OCI-LY3 (cell line): ENCODE data around the gene AASDH.

Experiments
- EZH2phosphoT487 ChIP-seq: fragments of 200-600 bp; shearing (Covaris generic); IDR thresholded peaks from 2 replicates; pipeline ENCODE4 v1.6.1; 2018; ENCODE audit warnings: antibody characterized with exemption, mixed run types, low read depth
- TF ChIP-seq, protein P1 (sequence below): fragments of 200-600, 300-600 bp; sonication (generic); IDR thresholded peaks from 2 replicates; pipeline ENCODE4 v1.5.1; 2014; ENCODE audit warnings: antibody characterized with exemption, low read length, low read depth

DNA sequence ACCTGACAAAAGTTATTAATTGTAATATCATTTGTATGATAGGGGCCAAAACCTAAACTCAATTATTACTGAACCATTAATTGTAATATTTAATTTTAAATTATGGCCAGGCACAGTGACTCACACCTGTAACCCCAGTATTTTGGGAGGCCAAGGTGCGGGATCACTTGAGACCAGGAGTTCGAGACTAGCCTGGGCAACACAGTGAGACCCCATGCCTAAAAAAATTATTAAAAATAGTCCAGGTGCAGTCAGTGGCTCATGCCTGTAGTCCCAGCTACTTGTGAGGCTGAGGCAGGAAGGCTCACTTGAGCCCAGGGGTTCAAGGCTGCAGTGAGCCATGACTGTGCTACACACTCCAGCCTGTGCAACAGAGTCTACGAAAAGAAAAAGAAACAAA, 30.1 kb upstream of the AASDH start:
- TF ChIP-seq, protein P1, sequence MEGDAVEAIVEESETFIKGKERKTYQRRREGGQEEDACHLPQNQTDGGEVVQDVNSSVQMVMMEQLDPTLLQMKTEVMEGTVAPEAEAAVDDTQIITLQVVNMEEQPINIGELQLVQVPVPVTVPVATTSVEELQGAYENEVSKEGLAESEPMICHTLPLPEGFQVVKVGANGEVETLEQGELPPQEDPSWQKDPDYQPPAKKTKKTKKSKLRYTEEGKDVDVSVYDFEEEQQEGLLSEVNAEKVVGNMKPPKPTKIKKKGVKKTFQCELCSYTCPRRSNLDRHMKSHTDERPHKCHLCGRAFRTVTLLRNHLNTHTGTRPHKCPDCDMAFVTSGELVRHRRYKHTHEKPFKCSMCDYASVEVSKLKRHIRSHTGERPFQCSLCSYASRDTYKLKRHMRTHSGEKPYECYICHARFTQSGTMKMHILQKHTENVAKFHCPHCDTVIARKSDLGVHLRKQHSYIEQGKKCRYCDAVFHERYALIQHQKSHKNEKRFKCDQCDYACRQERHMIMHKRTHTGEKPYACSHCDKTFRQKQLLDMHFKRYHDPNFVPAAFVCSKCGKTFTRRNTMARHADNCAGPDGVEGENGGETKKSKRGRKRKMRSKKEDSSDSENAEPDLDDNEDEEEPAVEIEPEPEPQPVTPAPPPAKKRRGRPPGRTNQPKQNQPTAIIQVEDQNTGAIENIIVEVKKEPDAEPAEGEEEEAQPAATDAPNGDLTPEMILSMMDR = no peak
- no peak for TF ChIP-seq EZH2phosphoT487
